ENCODE measurements around the gene GDA. TPM values are rescaled to one million over a fixed set of nuclear protein-coding genes. Genes with fewer than 3 reads are reported as not detected.

GDA gene
- total RNA-seq, 4 donors from 2014 or later: 0.49 to 0.66 TPM; not detected in 2

- TF ChIP-seq, protein P1, sequence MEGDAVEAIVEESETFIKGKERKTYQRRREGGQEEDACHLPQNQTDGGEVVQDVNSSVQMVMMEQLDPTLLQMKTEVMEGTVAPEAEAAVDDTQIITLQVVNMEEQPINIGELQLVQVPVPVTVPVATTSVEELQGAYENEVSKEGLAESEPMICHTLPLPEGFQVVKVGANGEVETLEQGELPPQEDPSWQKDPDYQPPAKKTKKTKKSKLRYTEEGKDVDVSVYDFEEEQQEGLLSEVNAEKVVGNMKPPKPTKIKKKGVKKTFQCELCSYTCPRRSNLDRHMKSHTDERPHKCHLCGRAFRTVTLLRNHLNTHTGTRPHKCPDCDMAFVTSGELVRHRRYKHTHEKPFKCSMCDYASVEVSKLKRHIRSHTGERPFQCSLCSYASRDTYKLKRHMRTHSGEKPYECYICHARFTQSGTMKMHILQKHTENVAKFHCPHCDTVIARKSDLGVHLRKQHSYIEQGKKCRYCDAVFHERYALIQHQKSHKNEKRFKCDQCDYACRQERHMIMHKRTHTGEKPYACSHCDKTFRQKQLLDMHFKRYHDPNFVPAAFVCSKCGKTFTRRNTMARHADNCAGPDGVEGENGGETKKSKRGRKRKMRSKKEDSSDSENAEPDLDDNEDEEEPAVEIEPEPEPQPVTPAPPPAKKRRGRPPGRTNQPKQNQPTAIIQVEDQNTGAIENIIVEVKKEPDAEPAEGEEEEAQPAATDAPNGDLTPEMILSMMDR (IDR thresholded peaks at IDR 0.05; ENCODE audit: low read depth): no peak
Observed at GRCh38 chr9:72226146-72226812, 77.0 kb downstream of the GDA start.

- TF ChIP-seq, protein P1 (IDR thresholded peaks at IDR 0.05; ENCODE audit: low read depth): no peak
Observed at GRCh38 chr9:72228282-72228681, 79.0 kb downstream of the GDA start.

DNA sequence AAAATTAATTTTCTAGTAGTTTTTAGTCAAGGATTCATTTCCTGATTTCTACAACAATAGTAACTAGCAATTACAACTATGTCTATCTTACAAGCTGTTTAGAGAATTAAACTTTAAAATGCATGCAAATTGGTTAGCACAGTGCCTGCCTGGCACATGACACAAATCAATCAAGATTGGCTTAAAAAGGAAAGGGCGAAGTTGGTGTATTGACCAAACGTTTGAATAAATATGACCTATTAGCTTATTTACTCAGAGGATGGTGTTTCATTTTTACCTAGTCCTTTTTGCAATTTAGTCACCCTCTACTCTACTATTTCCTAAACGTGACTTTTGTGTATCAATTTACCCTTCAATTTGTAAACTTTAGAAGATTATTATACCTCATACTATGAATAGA is 83.5 kb downstream of the GDA start:
- TF ChIP-seq, protein P1 (IDR thresholded peaks at IDR 0.05; ENCODE audit: low read depth): no peak

DNA sequence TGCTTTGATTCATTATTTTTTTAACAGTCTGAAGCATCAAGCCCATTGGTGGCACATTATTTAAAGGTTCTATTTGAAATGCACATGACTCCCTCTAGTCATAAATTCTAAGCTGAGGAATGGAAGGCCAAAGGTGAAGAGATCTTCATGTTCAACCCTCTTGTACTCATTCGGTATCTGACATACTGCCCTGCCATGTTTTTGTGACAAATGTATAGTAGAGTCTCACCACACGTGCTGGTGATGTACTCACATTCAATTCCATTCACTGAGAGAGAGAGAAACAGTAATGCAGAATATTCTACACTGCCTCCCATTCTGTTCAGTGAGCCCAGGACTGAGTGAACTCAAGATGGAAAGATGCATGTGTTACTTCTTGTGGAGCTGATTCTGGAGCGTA is 98.3 kb downstream of the GDA start:
- TF ChIP-seq, protein P1 (IDR thresholded peaks at IDR 0.05; ENCODE audit: low read depth): no peak

- TF ChIP-seq, protein P1 (IDR thresholded peaks at IDR 0.05; ENCODE audit: low read depth): no peak
Observed at GRCh38 chr9:72251589-72251988, 102.3 kb downstream of the GDA start.

DNA sequence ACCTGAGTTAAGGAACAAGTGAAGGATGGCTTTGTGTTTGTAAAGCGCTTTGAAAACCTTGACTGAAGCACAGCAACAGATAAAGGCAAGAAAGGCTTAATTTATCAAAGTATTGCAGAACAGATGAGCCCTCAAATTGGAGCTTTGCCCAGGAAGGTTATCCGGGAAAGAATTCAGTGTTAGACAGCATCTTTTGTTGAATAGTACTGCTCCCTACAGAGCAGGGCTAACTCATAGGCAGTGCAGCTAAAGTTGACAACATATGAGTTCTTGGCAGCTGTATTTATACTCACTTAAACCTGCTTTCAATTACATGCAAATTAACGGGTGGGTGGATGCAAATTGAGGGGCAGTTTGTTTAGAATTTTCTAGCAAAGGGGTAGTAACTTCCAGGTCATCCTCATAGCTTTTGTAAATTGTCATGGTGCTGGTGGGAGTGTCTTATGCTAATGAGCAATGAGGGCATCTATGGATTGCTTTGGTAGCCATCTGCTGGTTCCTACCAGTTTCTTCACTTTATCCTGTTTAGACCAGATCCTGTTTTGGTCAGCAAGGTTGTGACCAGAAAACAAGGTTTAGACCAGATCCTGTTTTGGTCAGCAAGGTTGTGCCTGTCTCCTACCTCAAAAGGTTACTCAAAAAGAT is 105.8 kb downstream of the GDA start:
- TF ChIP-seq, protein P1 (IDR thresholded peaks at IDR 0.05; ENCODE audit: low read depth): no peak

DNA sequence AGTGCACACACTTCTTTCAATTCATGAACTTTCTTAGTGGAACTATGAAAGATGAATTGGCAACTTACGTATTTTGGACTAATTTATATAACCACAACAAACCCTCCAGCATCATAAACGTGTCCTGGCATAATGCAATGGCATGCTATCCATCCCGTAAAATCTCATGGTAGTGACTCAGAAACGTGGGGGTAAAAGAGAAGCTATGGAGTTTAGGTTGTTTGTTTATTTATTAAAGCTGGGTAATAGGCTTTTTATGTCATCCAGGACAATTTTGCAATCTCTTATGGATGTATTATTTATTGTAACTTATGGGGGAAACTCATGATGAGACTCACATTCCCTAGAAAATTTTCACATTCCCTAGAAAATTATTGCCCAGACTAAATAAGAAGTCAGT is 106.3 kb downstream of the GDA start:
- TF ChIP-seq, protein P1 (IDR thresholded peaks at IDR 0.05; ENCODE audit: low read depth): no peak

Measured in subcutaneous adipose tissue (tissue), 4 donors.